Skeletal muscle cell (primary cell): ENCODE measurements around the gene ZNF335.
A peak's percentile ranks its signal among the peaks of the same experiment; 100 is the strongest.
"Not testable (repeated sequence)": the region's sequence is repeated elsewhere in the genome, so short reads cannot be mapped to it uniquely, and the experiment has no call there.

Source experiments
- DNase-seq: peaks from one replicate; pipeline ENCODE4 v3.0.0-alpha.2; 2010; ENCODE audit warnings: low read depth
- H3K4me3 ChIP-seq: 2 replicates; pipeline ENCODE4 v1.5.1; 2011; ENCODE audit warnings: low read depth, mild to moderate bottlenecking, control low read depth, low read length, moderate library complexity

Gene ZNF335

GRCh38 chr20:45940053-45940452, 31.9 kb downstream of the ZNF335 start:
- no peak for DNase-seq
- H3K4me3 ChIP-seq = no peak overlapping the region

DNA sequence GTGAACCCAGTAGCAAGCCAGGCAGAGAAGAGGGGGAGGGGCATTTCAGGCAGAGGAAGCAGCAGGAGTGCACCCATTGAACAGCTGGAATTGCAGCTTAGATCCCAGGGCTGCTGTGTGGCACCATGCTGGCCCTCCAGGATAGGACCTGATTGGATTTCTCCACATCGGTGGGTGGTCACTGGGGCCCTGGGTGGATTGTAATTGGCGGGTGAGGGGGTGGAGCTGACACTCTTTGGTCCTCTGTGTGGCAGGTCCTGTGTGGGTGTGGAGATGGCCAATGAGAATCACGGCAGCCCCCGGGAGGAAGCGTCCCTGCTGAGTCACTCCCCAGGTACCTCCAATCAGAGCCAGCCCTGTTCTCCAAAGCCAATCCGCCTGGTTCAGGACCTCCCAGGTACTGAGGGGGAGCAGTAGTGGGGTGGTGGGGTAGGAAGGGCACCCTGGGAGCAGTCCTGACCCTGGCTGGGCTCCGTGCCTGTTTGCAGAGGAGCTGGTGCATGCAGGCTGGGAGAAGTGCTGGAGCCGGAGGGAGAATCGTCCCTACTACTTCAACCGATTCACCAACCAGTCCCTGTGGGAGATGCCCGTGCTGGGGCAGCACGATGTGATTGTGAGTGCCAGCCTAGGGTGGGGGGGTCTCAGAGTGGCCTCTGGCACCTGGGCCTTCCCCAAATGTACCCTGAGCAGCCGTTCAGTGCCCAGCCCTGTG, 33.1 kb downstream of the ZNF335 start:
- H3K4me3 ChIP-seq = no peak overlapping the region
- DNase-seq = no peak

DNA sequence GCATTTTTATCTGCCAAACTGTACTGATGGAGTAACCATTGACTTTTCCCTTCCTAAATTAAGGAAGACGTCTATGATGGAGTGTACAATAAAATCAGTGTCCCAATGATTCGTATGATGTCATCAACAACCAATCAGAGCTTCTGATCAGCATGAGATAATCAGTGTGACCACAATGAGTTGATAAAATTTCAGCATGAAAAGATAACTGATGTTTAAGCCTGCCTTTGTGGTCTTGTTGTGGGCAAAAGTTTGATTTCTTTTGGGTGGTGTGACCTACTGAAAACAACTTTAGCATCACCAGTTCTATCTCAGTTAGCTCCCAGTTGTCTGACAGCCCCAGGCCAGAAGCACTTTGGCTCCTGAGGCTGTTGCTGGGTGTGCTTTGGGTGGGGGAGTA, 34.2 kb downstream of the ZNF335 start:
- H3K4me3 ChIP-seq = no peak overlapping the region
- DNase-seq = no peak

DNA sequence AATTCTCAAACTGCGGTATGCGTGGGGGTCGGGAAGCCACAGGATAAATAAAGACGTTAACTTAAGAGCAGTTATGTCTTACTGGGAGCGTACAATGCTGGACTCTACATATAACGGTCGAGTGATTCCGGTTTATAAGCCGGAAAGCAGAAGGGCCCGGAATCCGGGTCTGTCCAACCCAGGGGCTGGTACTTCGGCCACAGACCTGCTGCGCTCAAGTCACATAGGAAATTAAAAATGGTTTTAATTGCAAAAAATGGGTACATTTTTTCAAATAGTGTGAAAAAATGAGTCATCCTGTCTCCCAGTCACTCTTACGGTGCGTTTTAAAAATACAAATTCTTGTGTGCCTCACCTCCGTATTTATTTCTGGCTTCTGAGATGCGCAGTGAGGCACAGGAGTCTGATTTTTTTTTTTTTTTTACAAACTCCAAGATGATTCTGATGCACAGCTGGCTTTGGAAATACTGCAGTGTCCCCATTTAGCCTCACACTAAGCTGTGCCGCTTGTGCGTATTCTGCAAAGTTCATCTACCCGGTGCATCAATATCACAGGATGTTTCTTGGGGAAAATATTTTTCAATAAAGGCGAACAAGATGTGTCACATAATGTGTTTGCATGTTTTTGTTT, 36.5 kb downstream of the ZNF335 start:
- peak overlapping the region; percentile 65 for H3K4me3 ChIP-seq
- DNase-seq = no peak

DNA sequence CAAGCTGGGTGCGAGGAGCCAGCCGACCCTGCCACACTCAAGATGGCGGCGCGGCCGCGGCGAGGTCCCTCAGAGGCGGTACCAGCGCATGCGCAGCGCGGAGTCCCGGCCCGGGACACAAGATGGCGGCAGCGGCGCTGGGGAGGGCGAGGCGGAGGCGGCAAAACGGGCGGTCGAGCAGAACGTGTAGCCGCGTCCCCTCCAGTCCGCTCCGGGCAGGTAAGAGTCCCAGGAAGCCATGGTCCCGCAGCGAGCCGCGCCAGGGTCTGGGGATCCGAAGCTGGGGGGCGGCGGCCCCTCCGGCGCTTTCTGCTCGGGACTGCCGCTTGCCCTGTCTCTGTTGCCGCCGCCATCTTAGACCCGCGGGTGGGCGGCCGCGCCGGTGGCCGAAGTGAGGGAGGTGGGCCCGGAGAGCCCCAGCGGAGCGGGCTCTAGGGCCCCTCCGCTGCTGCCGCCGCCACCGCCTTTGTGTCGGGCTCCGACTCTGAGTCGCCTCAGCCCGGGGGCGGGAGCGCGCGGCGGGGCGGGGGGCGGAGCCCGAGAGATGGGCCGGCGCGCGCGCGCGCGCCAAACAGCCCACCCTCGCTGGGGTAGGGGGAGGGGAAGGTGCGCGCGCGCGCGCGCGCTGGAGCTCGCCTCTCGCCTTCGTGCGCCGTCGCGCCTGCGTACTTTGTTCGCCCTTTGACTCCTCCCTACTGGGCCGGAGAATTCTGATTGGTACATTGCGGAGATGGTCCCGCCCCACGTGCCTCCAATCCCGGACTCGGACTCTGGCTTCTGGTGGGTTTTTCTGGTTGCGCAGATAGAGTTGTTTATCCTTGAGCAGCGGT, 37.2 kb downstream of the ZNF335 start, which contains the start of gene PCIF1:
Gene PCIF1 (plus strand): TSS at position 98 of the 830 bp plus-strand sequence. CDS start 4,317 bp downstream, outside the sequence.
- peak; percentile 85 for DNase-seq
- H3K4me3 ChIP-seq = peak within 1 kb of the TSS; percentile 94

DNA sequence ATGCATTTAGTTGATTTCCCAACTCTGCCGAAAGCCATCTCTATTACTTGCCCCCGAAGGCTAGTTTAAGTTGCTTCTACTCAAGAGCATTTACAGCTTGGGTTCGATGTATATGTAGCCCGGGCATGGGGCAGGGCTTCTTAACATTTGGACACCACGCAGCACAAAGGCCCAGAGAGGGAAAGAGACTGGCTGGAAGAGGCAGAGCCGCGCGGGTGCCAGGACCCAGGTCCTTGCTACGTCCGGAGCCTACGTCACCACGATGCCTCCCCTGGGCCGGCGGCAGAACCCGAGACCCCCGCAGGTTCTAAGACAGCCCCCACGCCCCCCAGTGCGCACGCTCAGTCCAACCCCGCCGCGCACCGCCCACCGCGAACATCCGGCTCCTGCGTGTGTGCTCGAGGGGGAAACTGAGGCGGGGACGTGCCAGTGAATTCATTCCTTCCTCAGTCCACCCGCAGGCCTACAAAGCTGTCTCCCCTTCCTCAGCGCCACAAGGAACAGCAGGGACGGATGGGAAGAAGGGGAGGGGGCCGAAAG, 37.9 kb downstream of the ZNF335 start:
- H3K4me3 ChIP-seq = peak overlapping the region; percentile 94
- no peak for DNase-seq

DNA sequence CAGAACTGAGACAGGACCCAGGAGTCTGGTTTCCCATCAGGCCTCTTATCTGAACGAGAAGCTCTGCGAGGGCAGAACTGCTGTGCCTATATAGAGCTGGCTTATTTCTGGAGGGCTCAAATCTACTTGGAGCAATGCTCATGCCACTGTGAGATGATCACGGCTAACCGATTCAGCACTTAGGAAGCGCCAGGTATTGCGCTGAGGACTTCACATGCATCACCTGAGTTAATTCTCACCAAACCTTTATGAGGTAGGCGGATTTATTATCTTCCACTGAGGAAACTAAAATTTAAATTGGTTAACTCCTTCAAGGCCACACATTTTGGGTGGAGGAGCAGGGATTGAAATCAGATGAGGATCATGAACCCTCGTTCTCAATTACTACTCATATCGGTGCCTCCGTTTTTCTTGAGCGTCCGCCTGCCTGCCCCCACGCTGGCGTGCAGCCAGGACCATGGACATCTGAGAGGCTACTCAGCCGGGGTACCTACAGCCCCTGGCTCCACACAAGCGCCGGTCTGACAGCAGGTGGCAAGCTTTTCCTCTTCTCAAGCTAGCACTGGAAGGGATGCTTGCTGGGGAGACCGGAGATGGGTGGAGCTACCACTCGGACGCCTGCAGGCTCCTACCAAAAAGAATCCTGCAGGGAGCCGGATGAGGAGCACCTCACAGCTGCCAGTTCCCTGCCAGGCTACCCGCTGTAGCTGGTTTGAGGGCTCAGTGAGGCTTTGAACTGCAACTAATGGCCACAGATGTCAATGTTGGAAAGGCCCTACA, 38.5 kb downstream of the ZNF335 start:
- no peak for DNase-seq
- H3K4me3 ChIP-seq = peak overlapping the region; percentile 94

GRCh38 chr20:45931680-45932079, 40.3 kb downstream of the ZNF335 start:
- not testable (repeated sequence) for H3K4me3 ChIP-seq, DNase-seq

GRCh38 chr20:45927071-45927878, 44.7 kb downstream of the ZNF335 start:
- H3K4me3 ChIP-seq = no peak overlapping the region
- DNase-seq = no peak

DNA sequence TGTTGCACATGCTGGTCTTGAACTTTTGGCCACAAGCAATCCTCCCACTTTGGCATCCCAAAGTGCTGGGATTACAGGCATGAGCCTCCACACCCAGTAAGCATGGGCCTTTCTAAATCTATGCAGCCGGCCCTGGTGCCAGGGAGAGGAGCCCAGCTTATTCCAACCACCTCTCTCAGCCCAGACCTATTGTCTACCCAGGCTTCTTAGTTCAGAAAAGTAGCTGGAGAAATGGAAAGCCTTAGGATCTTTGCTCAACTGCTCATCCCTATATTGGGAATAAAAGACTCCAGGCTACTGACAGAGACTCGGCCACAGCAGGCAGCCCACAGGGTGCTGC, 45.3 kb downstream of the ZNF335 start:
- no peak for DNase-seq
- H3K4me3 ChIP-seq = no peak overlapping the region

DNA sequence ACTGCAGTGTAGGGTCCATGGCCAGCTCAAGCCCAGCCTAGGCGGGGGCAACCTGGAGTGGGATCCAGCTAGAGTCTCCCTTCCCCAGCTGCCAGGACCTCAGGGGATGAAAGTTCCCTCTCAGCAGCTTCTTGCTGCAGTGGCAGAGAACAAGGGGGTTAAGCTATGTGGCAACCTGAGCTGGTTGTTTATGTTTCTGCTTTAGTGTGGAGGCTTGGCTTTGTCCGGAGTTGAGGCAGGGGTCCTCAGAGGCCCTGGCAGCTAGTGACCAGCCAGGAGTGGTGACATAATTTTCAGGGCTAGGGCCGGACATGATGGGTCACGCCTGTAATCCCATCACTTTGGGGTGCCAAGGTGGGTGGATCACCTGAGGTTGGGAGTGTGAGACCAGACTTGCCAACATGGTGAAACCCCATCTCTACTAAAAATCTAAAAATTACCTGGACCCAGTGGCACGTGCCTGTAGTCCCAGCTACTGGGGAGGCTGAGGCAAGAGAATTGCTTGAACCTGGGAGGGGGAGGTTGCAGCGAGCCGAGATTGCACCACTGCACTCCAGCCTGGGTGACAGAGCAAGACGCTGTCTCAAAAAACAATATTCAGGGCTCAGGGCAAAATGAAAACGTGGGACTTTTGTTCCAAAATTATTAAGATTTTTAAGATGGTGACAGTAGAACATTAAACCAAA, 46.0 kb downstream of the ZNF335 start:
- no peak overlapping the region for H3K4me3 ChIP-seq
- no peak for DNase-seq

- no peak for DNase-seq
- no peak overlapping the region for H3K4me3 ChIP-seq
Observed at GRCh38 chr20:45924391-45925261, 47.4 kb downstream of the ZNF335 start.

GRCh38 chr20:45921337-45922189, 50.4 kb downstream of the ZNF335 start:
- DNase-seq = no peak
- no peak overlapping the region for H3K4me3 ChIP-seq

DNA sequence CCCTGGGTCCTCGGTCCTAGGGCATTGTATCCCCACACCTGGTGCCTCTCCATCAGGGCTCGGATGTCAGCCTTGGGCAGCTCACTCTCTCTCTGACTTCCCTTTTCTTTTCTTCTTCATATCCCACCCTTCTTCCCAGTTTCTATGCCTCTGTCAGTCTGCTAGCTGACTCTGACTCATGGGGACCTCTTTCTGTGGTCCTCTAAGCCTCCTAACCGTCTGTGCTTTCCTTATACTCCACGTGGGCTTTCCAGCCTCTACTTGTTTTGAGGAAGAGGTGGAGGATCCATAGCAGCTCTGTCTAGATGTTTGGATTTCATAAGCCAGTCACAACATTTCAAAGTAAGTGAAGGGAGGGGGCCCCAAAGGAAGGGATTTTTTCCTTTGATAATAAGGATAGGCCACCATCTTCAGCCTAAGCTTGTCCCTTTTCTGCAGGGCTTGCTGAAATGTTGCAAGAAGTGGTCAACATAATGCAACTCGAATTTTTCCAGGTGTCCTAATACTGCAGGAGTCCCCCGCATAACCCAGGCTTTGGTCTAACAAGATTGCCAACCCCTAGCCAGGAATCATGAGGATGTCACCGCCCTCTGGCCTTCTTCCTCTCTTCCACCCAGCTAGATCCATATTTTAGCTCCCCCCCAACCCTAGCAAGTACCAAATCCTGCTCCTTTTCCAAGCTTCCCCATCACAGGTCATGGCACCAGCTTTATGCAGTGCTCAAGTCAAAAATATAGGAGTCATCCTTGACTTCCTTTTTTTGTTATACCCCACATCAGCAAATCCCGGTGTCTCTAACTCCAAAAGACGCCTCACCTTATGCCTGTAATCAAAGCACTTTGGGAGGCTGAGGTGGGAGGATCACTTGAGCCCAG, 51.3 kb downstream of the ZNF335 start:
- DNase-seq = no peak

More for the DNA sequence above, 51.3 kb downstream of the ZNF335 start:
- no peak overlapping the region for H3K4me3 ChIP-seq
